CD4-positive, CD25-positive, alpha-beta regulatory T cell (primary cell): ENCODE measurements around the gene VRK3. TPM values are rescaled to one million over a fixed set of nuclear protein-coding genes. Genes with fewer than 3 reads are reported as not detected.
A peak's percentile ranks its signal among the peaks of the same experiment; 100 is the strongest.

Experiments used
- ATAC-seq, 2 donors: fragments of 150-1000 bp; cut with Tn5 transposase; one replicate each; pipeline ENCODE4 v1.10.0; 2021; ENCODE audit warnings: low read depth in 2 of 2, moderate number of reproducible peaks in 2 of 2, moderate library complexity in 1 of 2
- DNase-seq, 3 donors: peaks; one replicate each; pipeline versions ENCODE4 v3.0.0 to v3.0.0-alpha.2; 2012 to 2022; ENCODE audit warnings: mixed read lengths in 1 of 3
- H3K27ac ChIP-seq: one replicate; pipeline ENCODE4 v1.7.0; 2013; ENCODE audit warnings: mild to moderate bottlenecking, low read length; ENCODE audit not compliant: insufficient read depth, poor library complexity, severe bottlenecking
- H3K27me3 ChIP-seq: one replicate; pipeline ENCODE4 v1.7.0; 2013; ENCODE audit warnings: low read length; ENCODE audit not compliant: control insufficient read depth, insufficient read depth
- H3K36me3 ChIP-seq: one replicate; pipeline ENCODE4 v1.7.0; 2013; ENCODE audit warnings: mild to moderate bottlenecking, low read length, moderate library complexity; ENCODE audit not compliant: control insufficient read depth, insufficient read depth
- H3K4me1 ChIP-seq: 2 replicates; pipeline ENCODE4 v1.7.0; 2013; ENCODE audit warnings: mild to moderate bottlenecking, low read length; ENCODE audit not compliant: insufficient read depth, control insufficient read depth, poor library complexity, severe bottlenecking
- H3K4me3 ChIP-seq: one replicate; pipeline ENCODE4 v1.7.0; 2013; ENCODE audit warnings: low read depth, mild to moderate bottlenecking, low read length, moderate library complexity
- H3K9me3 ChIP-seq, 2 experiments: 1 replicate in 1 of 2; 2 replicates in 1 of 2; pipeline ENCODE4 v1.7.0; 2013; ENCODE audit warnings: low read length in 2 of 2, mild to moderate bottlenecking in 1 of 2, moderate library complexity in 1 of 2; ENCODE audit not compliant: control insufficient read depth in 2 of 2
- H3K27ac Mint-ChIP-seq, 3 donors: one replicate each; pipeline ENCODE4 v1.8.0; 2020 to 2022; ENCODE audit warnings: mild to moderate bottlenecking in 3 of 3, mixed read lengths in 3 of 3, moderate library complexity in 2 of 3
- H3K27me3 Mint-ChIP-seq: one replicate; pipeline ENCODE4 v1.8.0; 2022; ENCODE audit warnings: mild to moderate bottlenecking, mixed read lengths
- H3K36me3 Mint-ChIP-seq: one replicate; pipeline ENCODE4 v1.8.0; 2020; ENCODE audit warnings: mixed read lengths
- H3K4me1 Mint-ChIP-seq, 4 donors: one replicate each; pipeline ENCODE4 v1.8.0; 2020 to 2022; ENCODE audit warnings: mixed read lengths in 4 of 4, mild to moderate bottlenecking in 1 of 4
- H3K4me3 Mint-ChIP-seq, 4 donors: one replicate each; pipeline ENCODE4 v1.8.0; 2020 to 2022; ENCODE audit warnings: mild to moderate bottlenecking in 4 of 4, mixed read lengths in 4 of 4, moderate library complexity in 3 of 4
- H3K9me3 Mint-ChIP-seq, 7 donors: one replicate each; pipeline ENCODE4 v1.8.0; 2020 to 2022; ENCODE audit warnings: mixed read lengths in 7 of 7, mild to moderate bottlenecking in 3 of 7, moderate library complexity in 2 of 7
- polyA plus RNA-seq, 4 donors: library from polyadenylated mRNA; unstranded; fragments of 300-500 nt; fragmentation: Illumina TruSeq; gene quantifications; one replicate each; pipeline ENCODE4 v1.2.3, GENCODE V29; 2021
- total RNA-seq: library from RNA; stranded (reverse); gene quantifications from one replicate; pipeline ENCODE4 v1.2.3, GENCODE V29; 2022

The VRK3 gene
- total and polyA plus RNA-seq, 5 donors from 2014 or later = 87.9 to 99.9 (median 94.4) TPM

DNA sequence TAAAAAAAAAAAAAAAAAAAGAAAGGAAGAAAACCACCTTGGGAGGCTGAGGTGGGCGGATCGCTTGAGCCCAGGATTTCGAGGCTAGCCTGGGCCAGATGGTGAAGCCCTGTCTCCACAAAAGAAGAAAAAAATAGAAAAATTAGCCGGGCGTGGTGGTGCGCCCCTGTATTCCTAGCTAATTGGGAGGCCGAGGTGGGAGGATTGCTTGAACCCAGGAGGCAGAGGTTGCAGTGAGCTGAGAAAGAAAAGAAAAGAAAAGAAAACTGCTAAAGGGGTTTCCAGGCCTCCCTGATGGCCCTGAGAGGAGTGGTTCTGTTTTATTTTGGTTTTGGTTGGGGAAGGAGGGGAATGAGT is 1.4 kb upstream of the VRK3 start:
- H3K4me3 Mint-ChIP-seq = peak overlapping the region; percentile 42 to 96 (median 95)
- peak overlapping the region; percentile 79 to 99 (median 92) for H3K27ac Mint-ChIP-seq
- peaks cover 6% of the 10 kb centered on the region for H3K27me3 Mint-ChIP-seq
- peaks cover 24% of the 10 kb centered on the region for H3K36me3 Mint-ChIP-seq
- peak overlapping the region; percentile 98 for H3K27ac ChIP-seq
- H3K4me3 ChIP-seq = peak overlapping the region; percentile 18
- no peak for DNase-seq
- peaks cover 37% of the 10 kb centered on the region for H3K4me1 ChIP-seq
- no peaks in the 10 kb centered on the region for H3K27me3 ChIP-seq
- ATAC-seq = no peak
- no peaks in the 10 kb centered on the region for H3K9me3 Mint-ChIP-seq
- peaks cover 10% of the 10 kb centered on the region for H3K36me3 ChIP-seq
- peaks cover 10 to 64% (median 29%) of the 10 kb centered on the region in 4 donors for H3K4me1 Mint-ChIP-seq
- H3K9me3 ChIP-seq = no peaks in the 10 kb centered on the region

DNA sequence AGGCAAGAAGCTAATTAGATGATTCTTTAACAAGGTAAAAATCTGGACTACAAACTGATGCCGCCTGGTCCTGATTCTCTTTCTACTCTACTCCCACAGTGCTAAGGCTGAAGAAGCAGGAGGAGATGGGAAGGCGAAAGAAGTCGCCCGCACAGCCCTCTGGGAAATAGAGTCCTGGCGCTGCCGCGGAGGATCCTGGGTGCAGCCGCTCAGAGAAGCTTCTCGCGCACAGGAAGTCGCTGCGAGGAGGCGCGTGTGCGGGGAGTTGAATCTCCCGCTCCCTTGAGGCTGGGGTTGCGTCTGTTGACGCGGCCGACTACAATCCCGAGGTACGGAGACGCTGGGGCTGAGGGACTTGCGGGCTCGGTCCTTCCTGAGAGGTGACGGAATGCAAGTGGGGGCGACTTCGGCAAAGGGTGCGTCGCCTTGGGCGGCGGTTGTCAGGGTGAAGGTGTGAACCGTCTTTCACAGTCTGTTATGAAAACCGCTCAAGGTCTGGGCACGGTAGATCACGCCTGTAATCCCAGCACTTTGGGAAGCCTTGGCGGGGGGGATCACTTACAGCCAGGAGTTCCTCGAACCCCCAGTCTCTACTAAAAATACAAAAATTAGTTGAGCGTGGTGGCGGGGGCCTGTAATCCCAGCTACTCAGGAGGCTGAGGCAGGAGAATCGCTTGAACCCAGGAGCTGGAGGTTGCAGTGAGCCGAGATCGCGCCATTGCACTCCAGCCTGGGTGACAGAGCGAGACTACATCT is 800 bp upstream of the VRK3 start, which contains the start of gene ZNF473:
ZNF473 (plus strand) TSS at position 212 of the 756 bp plus-strand sequence. CDS start 5,078 bp downstream, outside the sequence.
- H3K36me3 Mint-ChIP-seq = peaks cover 20% of the 10 kb centered on the region
- no peaks in the 10 kb centered on the region for H3K27me3 ChIP-seq
- H3K9me3 ChIP-seq = no peaks in the 10 kb centered on the region
- H3K27me3 Mint-ChIP-seq = peaks cover 6% of the 10 kb centered on the region
- peaks cover 13% of the 10 kb centered on the region for H3K36me3 ChIP-seq
- H3K27ac Mint-ChIP-seq = peak within 1 kb of the TSS; percentile 84 to 100 (median 99)
- ATAC-seq = peak; percentile 79 to 80
- peak within 1 kb of the TSS; percentile 89 for H3K4me3 ChIP-seq
- H3K9me3 Mint-ChIP-seq = no peaks in the 10 kb centered on the region
- H3K4me1 ChIP-seq = peaks cover 37% of the 10 kb centered on the region
- peak in 2 of 3 donors; percentile 90 to 96 for DNase-seq
- peaks cover 6 to 64% (median 30%) of the 10 kb centered on the region in 4 donors for H3K4me1 Mint-ChIP-seq
- peak within 1 kb of the TSS; percentile 92 to 96 (median 95) for H3K4me3 Mint-ChIP-seq
- H3K27ac ChIP-seq = peak within 1 kb of the TSS; percentile 98

DNA sequence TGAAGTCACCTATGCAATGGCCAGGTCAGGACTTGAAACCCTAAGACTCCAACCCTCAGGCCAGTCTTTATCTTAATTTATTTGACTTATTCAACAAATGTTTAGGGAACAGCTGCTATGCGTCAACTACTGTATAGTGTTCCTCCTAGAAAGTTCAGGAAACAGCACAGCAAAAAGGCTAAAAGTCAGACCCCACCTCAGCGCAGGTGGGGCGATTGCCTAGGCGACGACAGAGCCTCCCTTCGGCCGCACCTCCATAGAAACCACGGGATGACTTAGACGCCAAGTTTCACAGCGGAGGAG is 502 bp downstream of the VRK3 start:
- Histone ChIP-seq H3K27me3 (no peaks in the 10 kb centered on the region), H3K4me1 (peaks cover 37% of the 10 kb centered on the region), H3K9me3 (no peaks in the 10 kb centered on the region), H3K27ac (peak overlapping the region; percentile 98), H3K36me3 (peaks cover 17% of the 10 kb centered on the region), H3K4me3 (peak overlapping the region; percentile 89)
- H3K4me1 Mint-ChIP-seq = peaks cover 6 to 67% (median 32%) of the 10 kb centered on the region in 4 donors
- H3K27ac Mint-ChIP-seq = peak overlapping the region; percentile 84 to 100 (median 99)
- H3K4me3 Mint-ChIP-seq = peak overlapping the region; percentile 92 to 96 (median 95)
- ATAC-seq = no peak
- peaks cover 6% of the 10 kb centered on the region for H3K27me3 Mint-ChIP-seq
- H3K36me3 Mint-ChIP-seq = peaks cover 15% of the 10 kb centered on the region
- H3K9me3 Mint-ChIP-seq = no peaks in the 10 kb centered on the region
- no peak for DNase-seq

DNA sequence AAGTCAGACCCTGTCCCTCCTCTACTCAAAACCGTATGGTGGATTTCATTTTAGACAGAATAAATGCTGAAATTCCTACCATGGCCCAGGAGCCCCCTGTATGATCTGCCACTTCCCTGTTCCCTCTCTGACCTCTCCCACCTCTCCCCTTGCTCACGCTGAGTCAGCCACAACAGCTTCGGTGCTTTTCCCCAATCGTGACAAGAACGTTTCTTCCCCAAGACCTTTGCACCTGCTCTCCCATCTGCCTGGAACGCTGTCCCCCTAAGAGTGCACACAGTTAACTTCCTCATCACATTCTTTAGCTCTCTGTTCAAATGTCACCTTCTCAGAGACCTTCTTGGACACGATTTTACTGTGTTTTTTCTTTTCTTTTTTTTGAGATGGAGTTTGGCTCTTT is 2.3 kb downstream of the VRK3 start:
- Histone ChIP-seq H3K27ac (no peak overlapping the region), H3K4me3 (no peak overlapping the region), H3K27me3 (no peaks in the 10 kb centered on the region), H3K36me3 (peaks cover 28% of the 10 kb centered on the region), H3K9me3 (no peaks in the 10 kb centered on the region), H3K4me1 (peaks cover 37% of the 10 kb centered on the region)
- peak overlapping the region in 2 of 4 donors; percentile 1 to 96 for H3K4me3 Mint-ChIP-seq
- DNase-seq (no peak), ATAC-seq (no peak)
- no peaks in the 10 kb centered on the region for H3K9me3 Mint-ChIP-seq
- H3K27ac Mint-ChIP-seq = peak overlapping the region in 2 of 3 donors; percentile 59 to 99
- peaks cover 21% of the 10 kb centered on the region for H3K36me3 Mint-ChIP-seq
- H3K27me3 Mint-ChIP-seq = peaks cover 6% of the 10 kb centered on the region
- peaks cover 6 to 66% (median 34%) of the 10 kb centered on the region in 4 donors for H3K4me1 Mint-ChIP-seq

DNA sequence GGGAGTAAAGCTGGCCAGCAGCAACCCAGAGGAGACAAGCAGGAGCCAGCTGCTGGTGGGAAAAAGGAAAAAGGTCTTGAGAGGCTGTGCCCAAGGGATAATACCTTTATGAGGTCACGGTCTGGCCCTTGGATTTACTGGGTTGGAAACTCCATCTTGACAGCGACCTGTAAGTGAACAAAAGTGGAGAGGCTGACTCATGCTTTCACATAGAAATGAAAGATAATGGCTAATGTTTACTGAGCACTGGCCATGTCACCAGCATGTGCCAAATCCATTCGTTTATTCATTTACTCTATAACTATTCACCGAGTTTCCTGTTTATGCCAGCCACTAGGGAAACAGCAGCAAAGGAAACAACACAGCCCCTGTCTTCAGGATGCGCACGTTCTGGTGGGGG is 4.7 kb downstream of the VRK3 start:
- peak overlapping the region in 1 of 4 donors; percentile 79 for H3K4me3 Mint-ChIP-seq

DNA sequence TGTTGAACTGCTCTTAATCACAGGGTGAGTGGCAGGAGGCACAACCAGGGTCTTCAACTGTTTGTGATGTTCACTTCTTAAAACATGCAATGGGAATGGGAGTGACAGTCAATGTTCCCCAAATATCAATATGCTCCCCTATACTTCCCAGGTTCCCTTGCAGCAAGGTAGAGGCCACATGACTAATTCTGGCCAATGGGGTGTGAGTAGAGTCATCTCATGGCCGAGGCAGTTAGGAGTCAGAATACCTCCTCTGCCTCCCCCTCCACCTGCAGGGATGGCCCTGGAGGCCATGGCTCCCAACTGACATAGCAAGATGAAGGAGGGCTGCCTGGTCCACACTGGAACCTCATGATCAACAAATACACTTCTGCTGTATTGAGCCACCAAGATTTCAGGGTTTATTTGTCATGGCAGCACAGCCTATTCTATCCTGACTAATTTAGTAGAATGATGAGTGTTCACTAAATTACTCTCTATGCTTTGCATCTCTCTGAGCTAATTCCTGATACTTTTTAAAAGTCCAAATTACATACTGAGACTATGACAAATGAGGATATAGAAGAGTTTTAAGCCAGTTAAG is 8.9 kb downstream of the VRK3 start:
- Histone ChIP-seq H3K4me1 (no peaks in the 10 kb centered on the region), H3K36me3 (peaks cover 78% of the 10 kb centered on the region), H3K9me3 (no peaks in the 10 kb centered on the region), H3K27me3 (no peaks in the 10 kb centered on the region), H3K4me3 (no peak overlapping the region), H3K27ac (no peak overlapping the region)
- DNase-seq (no peak), ATAC-seq (no peak)
- Mint-ChIP-seq H3K4me3 (no peak overlapping the region), H3K4me1 (peaks cover 5 to 19% (median 16%) of the 10 kb centered on the region in 4 donors), H3K27me3 (no peaks in the 10 kb centered on the region), H3K36me3 (peaks cover 48% of the 10 kb centered on the region), H3K9me3 (no peaks in the 10 kb centered on the region), H3K27ac (peak overlapping the region in 1 of 3 donors; percentile 20)

More for the DNA sequence above, 4.7 kb downstream of the VRK3 start:
- peaks cover 3% of the 10 kb centered on the region for H3K27me3 Mint-ChIP-seq
- H3K4me3 ChIP-seq = no peak overlapping the region
- no peaks in the 10 kb centered on the region for H3K9me3 ChIP-seq
- no peaks in the 10 kb centered on the region for H3K27me3 ChIP-seq
- H3K9me3 Mint-ChIP-seq = no peaks in the 10 kb centered on the region
- DNase-seq (no peak), ATAC-seq (no peak)
- peaks cover 24% of the 10 kb centered on the region for H3K4me1 ChIP-seq
- H3K27ac ChIP-seq = no peak overlapping the region
- H3K4me1 Mint-ChIP-seq = peaks cover 0 to 46% (median 21%) of the 10 kb centered on the region in 4 donors
- H3K36me3 ChIP-seq = peaks cover 48% of the 10 kb centered on the region
- peaks cover 29% of the 10 kb centered on the region for H3K36me3 Mint-ChIP-seq
- no peak overlapping the region for H3K27ac Mint-ChIP-seq

DNA sequence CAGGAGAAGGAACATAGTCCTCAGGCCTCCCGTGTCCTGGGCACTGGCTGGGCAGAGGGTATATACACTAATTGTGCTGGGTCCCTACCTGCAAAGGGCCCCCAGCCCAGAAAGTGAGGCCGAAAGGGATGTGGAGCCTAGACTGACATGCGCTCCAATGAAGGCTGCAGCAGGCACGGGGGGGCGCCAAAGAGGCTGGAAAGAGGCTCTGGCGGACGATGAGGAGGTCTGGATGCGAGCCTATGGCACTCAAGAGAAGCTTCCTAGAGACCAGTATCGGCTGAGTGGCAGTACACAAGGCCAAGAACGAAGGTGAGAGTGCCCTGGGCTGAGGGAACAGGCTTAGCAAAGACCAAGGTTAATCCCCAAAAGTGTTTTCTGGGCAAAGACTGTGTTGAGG is 16.6 kb downstream of the VRK3 start:
- no peaks in the 10 kb centered on the region for H3K9me3 ChIP-seq
- no peak for ATAC-seq
- no peak overlapping the region for H3K27ac ChIP-seq
- no peaks in the 10 kb centered on the region for H3K27me3 ChIP-seq
- no peaks in the 10 kb centered on the region for H3K27me3 Mint-ChIP-seq
- no peak overlapping the region for H3K27ac Mint-ChIP-seq
- H3K4me1 Mint-ChIP-seq = peaks cover 2 to 14% (median 11%) of the 10 kb centered on the region in 4 donors
- peaks cover 22% of the 10 kb centered on the region for H3K36me3 Mint-ChIP-seq
- no peaks in the 10 kb centered on the region for H3K9me3 Mint-ChIP-seq
- peaks cover 77% of the 10 kb centered on the region for H3K36me3 ChIP-seq
- no peaks in the 10 kb centered on the region for H3K4me1 ChIP-seq
- DNase-seq = peak in 1 of 3 donors; percentile 17
- no peak overlapping the region for H3K4me3 ChIP-seq
- no peak overlapping the region for H3K4me3 Mint-ChIP-seq
